Panc1 (cell line): ENCODE results near the gene CELA1.

Experiments used
- CTCF ChIP-seq: fragments of 450-650 bp; IDR thresholded peaks from 2 replicates; pipeline ENCODE4 v1.5.1; 2017; ENCODE audit warnings: mild to moderate bottlenecking
- SIN3A ChIP-seq: IDR thresholded peaks from 2 replicates; pipeline ENCODE4 v1.6.1; 2012; ENCODE audit warnings: low read depth, mild to moderate bottlenecking, low read length, moderate library complexity, borderline replicate concordance; ENCODE audit not compliant: insufficient read depth

GRCh38 chr12:51329742-51330141, 16.7 kb downstream of the CELA1 start:
- TF ChIP-seq CTCF, result no peak
- no peak for TF ChIP-seq SIN3A
